Mucosa of stomach (tissue), 1 donor: ENCODE measurements around the gene SV2B.

Source experiments
- H3K27me3 ChIP-seq: one replicate; pipeline ENCODE4 v1.7.0; 2013; ENCODE audit warnings: mild to moderate bottlenecking, low read length; ENCODE audit not compliant: control insufficient read depth, insufficient read depth
- H3K36me3 ChIP-seq: one replicate; pipeline ENCODE4 v1.7.0; 2013; ENCODE audit warnings: low read length; ENCODE audit not compliant: control insufficient read depth, insufficient read depth
- H3K4me1 ChIP-seq: one replicate; pipeline ENCODE4 v1.7.0; 2013; ENCODE audit warnings: mild to moderate bottlenecking, low read length; ENCODE audit not compliant: control insufficient read depth, insufficient read depth
- H3K4me3 ChIP-seq: one replicate; pipeline ENCODE4 v1.7.0; 2013; ENCODE audit warnings: low read length
- H3K9ac ChIP-seq: one replicate; pipeline ENCODE4 v1.7.0; 2013; ENCODE audit warnings: mild to moderate bottlenecking, low read length, moderate library complexity
- H3K9me3 ChIP-seq: one replicate; pipeline ENCODE4 v1.7.0; 2013; ENCODE audit warnings: mild to moderate bottlenecking, low read length, moderate library complexity; ENCODE audit not compliant: control insufficient read depth
- donor health status: Pancreatic carcinoma.

Gene SV2B

GRCh38 chr15:91148243-91148642 is 48.2 kb downstream of the SV2B start:
- Histone ChIP-seq H3K27me3 (peaks cover 5% of the 10 kb centered on the region), H3K9me3 (no peaks in the 10 kb centered on the region), H3K4me3 (no peak overlapping the region), H3K4me1 (no peaks in the 10 kb centered on the region), H3K36me3 (no peaks in the 10 kb centered on the region), H3K9ac (no peak overlapping the region)

- Histone ChIP-seq H3K4me1 (no peaks in the 10 kb centered on the region), H3K9ac (no peak overlapping the region), H3K9me3 (no peaks in the 10 kb centered on the region), H3K27me3 (peaks cover 5% of the 10 kb centered on the region), H3K4me3 (no peak overlapping the region), H3K36me3 (no peaks in the 10 kb centered on the region)
These were observed 50.6 kb downstream of the SV2B start for GRCh38 chr15:91150502-91151160.

GRCh38 chr15:91151781-91152563 is 51.9 kb downstream of the SV2B start:
- Histone ChIP-seq H3K36me3 (no peaks in the 10 kb centered on the region), H3K9ac (no peak overlapping the region)

GRCh38 chr15:91152896-91153581 is 53.0 kb downstream of the SV2B start:
- Histone ChIP-seq H3K27me3 (peaks cover 5% of the 10 kb centered on the region), H3K4me3 (no peak overlapping the region), H3K9ac (no peak overlapping the region), H3K9me3 (no peaks in the 10 kb centered on the region), H3K4me1 (no peaks in the 10 kb centered on the region), H3K36me3 (no peaks in the 10 kb centered on the region)

More at GRCh38 chr15:91151781-91152563, 51.9 kb downstream of the SV2B start:
- Histone ChIP-seq H3K27me3 (peaks cover 5% of the 10 kb centered on the region), H3K4me3 (no peak overlapping the region), H3K9me3 (no peaks in the 10 kb centered on the region), H3K4me1 (no peaks in the 10 kb centered on the region)

GRCh38 chr15:91153954-91154353 is 53.9 kb downstream of the SV2B start:
- H3K9ac ChIP-seq = no peak overlapping the region
- peaks cover 5% of the 10 kb centered on the region for H3K27me3 ChIP-seq
- H3K4me1 ChIP-seq = no peaks in the 10 kb centered on the region
- no peaks in the 10 kb centered on the region for H3K9me3 ChIP-seq
- no peaks in the 10 kb centered on the region for H3K36me3 ChIP-seq
- no peak overlapping the region for H3K4me3 ChIP-seq

DNA sequence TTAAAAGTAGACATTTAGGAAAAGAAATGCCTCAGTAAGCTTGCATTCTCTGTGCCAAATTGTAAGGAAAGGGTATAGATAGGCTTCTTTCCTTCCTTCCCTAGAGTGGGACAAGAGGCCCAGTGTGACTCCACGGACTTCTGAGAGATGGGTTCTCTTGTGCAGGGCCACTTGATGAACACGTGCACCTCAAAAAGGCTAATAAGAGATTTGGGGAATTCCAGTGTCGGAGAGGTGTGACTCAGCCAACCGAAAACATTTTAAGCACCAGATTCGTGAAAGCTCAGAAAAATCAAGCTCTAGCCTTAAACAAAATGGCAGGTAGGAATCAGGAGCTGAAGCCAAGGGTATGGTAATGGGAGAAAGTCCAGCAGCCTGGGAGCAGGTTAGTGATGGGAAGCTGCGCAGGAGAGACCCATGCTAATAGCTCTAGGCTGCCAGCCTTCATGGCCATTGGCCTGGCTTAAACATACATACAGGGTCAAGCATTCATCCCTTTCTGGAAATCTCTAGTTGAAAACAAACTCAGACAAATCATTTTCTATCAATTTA is 56.2 kb downstream of the SV2B start:
- no peak overlapping the region for H3K9ac ChIP-seq
- H3K4me1 ChIP-seq = no peaks in the 10 kb centered on the region
- no peak overlapping the region for H3K4me3 ChIP-seq
- H3K36me3 ChIP-seq = no peaks in the 10 kb centered on the region
- no peaks in the 10 kb centered on the region for H3K27me3 ChIP-seq
- no peaks in the 10 kb centered on the region for H3K9me3 ChIP-seq

DNA sequence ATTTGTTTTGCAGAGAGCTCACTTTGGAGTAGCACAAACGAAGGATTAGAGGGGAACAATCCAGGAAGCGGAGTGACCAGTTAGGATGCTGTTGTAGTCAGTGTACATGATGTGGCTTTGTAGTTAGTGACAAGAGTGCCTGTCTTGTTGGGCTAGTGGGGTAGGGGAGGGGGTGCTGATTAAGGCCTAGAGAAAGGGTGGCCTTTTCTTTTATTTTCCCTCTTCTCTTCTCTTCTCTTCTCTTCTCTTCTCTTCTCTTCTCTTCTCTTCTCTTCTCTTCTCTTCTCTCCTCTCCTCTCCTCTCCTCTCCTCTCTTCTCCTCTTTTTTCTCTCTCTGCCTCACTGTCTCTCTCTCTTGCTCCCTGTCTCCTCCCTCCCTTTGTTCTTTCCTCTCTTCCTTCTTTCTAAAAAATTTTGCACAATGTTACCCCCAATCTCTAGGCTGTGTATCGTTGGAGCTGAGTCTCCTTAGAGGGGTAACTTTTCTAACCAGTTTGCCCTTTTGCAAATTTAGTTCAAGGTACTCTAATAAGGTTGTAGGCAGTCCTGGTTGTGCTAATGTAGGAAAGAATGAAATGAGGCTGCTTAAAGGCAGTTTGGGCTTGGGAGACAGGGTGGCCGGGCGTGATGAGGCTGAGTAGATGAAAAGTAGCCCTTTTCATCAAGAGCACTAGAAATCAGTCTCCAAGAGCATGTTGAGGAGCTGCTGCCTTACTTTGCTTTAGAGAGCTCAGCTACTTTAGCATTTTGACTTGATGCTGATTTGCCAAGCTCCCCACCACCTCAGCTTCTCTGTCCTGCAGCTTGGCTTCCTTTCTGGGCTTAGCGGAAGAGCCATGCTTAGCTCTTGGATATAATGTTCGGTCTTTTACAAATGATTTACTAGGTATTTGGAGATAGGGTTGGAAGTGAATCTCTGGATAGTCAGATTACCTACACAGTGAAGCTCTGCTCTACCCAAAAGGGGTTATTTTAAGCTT is 58.6 kb downstream of the SV2B start:
- Histone ChIP-seq H3K27me3 (no peaks in the 10 kb centered on the region), H3K4me3 (no peak overlapping the region), H3K36me3 (no peaks in the 10 kb centered on the region), H3K9me3 (no peaks in the 10 kb centered on the region), H3K9ac (no peak overlapping the region), H3K4me1 (no peaks in the 10 kb centered on the region)

GRCh38 chr15:91165850-91166249 is 65.8 kb downstream of the SV2B start:
- no peaks in the 10 kb centered on the region for H3K4me1 ChIP-seq
- H3K9me3 ChIP-seq = no peaks in the 10 kb centered on the region
- H3K36me3 ChIP-seq = no peaks in the 10 kb centered on the region
- H3K9ac ChIP-seq = no peak overlapping the region
- no peak overlapping the region for H3K4me3 ChIP-seq
- H3K27me3 ChIP-seq = no peaks in the 10 kb centered on the region

- Histone ChIP-seq H3K27me3 (no peaks in the 10 kb centered on the region), H3K9ac (no peak overlapping the region), H3K36me3 (no peaks in the 10 kb centered on the region), H3K4me1 (no peaks in the 10 kb centered on the region), H3K4me3 (no peak overlapping the region), H3K9me3 (no peaks in the 10 kb centered on the region)
These were observed 68.4 kb downstream of the SV2B start for GRCh38 chr15:91168457-91168856.

DNA sequence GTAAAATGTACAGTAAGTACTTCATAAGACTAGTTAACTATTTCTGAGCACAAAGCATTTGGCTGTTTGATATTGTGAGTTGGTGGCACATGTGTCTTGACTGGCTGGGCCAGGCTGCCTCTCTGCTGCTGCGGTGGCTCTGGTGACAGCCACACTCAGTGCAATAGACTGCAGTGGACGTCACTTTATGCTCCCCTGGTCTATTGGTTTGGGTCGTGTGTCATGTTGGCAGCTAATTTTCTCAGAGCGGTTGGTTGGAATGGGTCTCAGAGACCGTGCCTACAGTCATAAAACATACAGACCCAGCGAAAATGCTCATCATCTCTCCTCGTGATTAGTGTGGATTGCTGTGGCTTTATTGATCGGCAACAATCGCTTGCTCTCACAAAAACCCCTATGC is 71.3 kb downstream of the SV2B start:
- no peaks in the 10 kb centered on the region for H3K4me1 ChIP-seq
- no peaks in the 10 kb centered on the region for H3K36me3 ChIP-seq
- no peak overlapping the region for H3K4me3 ChIP-seq

GRCh38 chr15:91182101-91182500 is 82.0 kb downstream of the SV2B start:
- no peaks in the 10 kb centered on the region for H3K27me3 ChIP-seq
- H3K36me3 ChIP-seq = no peaks in the 10 kb centered on the region
- no peaks in the 10 kb centered on the region for H3K4me1 ChIP-seq
- no peak overlapping the region for H3K4me3 ChIP-seq
- H3K9me3 ChIP-seq = no peaks in the 10 kb centered on the region
- no peak overlapping the region for H3K9ac ChIP-seq

More for the DNA sequence above, 71.3 kb downstream of the SV2B start:
- Histone ChIP-seq H3K9ac (no peak overlapping the region), H3K9me3 (no peaks in the 10 kb centered on the region), H3K27me3 (no peaks in the 10 kb centered on the region)
